GM18517 (cell line): ENCODE data around the gene ZSWIM7.
A peak's percentile ranks its signal among the peaks of the same experiment; 100 is the strongest.

Source experiments
- ATAC-seq: cut with Tn5 transposase; IDR thresholded peaks from one replicate; pipeline ENCODE4 v1.9.1; 2021; ENCODE audit warnings: mild to moderate bottlenecking, moderate library complexity; ENCODE audit not compliant: unreplicated experiment

The ZSWIM7 gene, protein sequence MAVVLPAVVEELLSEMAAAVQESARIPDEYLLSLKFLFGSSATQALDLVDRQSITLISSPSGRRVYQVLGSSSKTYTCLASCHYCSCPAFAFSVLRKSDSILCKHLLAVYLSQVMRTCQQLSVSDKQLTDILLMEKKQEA

DNA sequence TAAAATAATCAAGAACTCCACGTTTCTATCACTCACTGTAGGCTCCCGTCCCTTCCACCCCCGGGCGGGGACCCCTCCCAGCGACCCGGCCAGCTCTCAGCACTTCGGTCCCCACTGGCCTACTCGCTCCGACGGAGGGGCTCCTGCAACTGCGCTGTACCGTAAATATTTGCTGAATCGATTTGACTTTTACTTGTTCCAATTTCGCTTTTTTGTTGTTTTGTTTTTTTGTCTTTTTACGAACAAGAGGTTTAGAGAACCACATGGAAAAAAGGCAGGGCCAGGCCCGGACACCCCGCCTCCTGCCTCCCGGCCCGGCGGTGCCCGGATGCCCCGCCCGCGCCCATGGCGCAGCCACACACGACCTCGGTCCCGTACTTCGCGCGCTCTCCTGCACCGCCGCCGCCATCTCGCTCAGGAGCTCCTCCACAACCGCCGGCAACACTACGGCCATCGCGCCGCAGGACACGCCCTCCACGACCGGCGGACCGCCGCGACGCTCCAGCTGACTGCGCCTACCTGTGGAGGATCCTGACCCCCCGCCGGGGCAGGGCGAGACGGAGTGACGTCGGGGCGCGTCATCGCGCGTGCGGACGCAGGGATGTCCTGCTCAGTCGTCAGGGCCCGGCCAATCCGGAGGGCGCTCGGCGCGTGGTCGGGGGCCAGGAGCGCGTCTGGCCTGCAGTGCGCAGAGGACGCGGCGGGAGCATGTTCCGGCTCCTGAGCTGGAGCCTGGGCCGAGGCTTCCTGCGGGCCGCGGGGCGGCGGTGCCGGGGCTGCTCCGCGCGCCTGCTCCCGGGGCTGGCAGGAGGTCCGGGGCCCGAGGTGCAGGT lies at the start of gene ZSWIM7, which contains the start of gene TTC19:
TSS of gene ZSWIM7 (minus strand) at position 564 of the 833 bp plus-strand sequence. CDS start at position 454, 110 bp downstream.
TSS of gene TTC19 (plus strand) at position 684 of the 833 bp plus-strand sequence. CDS start at position 709, 25 bp downstream.
- ATAC-seq = peak; percentile 91

DNA sequence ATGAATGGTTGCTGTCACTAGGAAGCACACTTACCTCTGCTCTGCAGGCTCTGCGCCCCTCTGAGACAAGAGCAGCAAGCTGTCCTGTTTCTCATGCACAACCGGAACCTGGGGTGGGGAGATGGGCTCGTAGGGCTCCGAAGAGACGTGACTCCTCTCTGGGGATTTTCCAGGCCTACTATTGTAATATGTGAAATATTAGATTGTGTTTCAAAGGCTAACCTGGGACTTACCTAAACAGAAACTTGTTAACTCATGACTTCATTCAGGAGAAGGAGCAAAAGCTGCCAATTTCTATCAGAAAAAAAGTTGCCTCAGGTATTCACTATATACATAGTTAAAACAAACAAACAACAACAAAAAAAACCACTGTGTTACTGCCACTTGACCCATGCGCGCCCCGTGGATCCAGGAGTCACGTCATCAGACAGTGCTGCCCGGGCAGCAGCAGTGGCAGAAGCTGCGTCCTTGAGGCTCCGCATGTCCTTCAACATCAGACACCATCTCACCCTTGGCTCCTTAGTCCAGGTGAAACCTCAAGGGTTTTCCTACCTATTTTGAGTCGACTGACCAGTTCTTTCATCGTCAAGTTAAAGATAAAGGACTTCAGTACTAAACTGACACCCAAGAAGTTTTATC lies 49.4 kb upstream of the ZSWIM7 start:
- ATAC-seq = no peak

DNA sequence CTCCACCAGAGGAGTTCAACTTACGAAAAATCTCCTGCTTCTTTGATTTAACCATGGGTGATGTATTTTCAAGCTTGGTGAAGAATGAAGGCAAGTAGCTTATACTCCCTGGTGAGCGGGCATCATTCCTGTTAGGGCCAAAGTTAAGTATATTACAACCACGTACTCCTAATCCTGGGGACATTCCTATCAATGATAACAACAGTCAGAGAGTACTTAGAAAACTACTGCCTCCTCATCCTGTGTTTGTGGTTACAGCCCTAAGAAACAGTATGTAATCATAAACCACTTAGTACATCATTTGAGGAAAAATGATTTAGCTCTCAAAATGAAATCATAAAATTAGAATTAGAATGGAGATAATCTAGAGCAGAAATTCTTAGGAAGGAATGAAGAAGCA lies 47.5 kb upstream of the ZSWIM7 start:
- no peak for ATAC-seq

DNA sequence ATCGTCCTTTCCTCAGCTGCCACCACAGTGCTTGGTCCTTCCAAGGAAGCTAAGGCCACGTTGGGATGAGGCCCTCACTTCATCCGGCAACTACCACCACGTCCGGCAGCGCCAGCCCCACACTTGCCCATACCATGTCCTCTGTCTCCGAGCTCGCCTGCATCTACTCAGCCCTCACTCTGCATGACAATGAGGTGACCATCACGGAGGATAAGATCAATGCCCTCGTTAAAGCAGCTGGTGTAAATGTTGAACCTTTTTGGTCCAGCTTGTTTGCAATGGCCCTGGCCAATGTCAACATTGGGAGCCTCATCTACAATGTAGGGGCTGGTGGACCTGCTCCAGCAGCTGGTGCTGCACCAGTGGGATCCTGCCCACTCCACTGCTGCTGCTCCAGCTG lies 45.0 kb upstream of the ZSWIM7 start:
- no peak for ATAC-seq

DNA sequence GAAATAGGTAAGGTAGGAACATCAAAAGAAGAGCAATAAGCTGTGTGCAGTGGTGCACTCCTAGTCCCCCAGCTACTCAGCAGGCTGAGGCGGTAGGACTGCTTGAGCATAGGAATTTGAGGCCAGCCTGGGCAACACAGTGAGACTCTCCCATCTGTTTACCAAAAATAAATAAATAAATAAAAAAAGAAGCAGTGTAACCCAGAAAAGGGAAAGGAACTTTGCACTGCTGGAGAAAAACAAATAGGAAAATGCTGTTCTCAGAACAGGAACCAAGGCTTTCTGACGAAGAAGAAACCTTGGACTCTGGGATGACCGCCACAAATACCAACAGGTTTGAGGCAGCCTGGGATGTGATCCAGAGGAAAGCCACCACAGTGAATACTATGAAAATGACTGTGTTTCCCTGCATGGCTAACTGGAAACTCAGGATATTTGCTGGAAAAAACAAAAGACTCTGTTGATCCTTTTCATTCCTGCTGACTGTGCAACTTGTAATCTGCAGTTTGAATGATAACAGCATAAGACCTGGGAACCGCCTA lies 41.3 kb upstream of the ZSWIM7 start:
- ATAC-seq = no peak

DNA sequence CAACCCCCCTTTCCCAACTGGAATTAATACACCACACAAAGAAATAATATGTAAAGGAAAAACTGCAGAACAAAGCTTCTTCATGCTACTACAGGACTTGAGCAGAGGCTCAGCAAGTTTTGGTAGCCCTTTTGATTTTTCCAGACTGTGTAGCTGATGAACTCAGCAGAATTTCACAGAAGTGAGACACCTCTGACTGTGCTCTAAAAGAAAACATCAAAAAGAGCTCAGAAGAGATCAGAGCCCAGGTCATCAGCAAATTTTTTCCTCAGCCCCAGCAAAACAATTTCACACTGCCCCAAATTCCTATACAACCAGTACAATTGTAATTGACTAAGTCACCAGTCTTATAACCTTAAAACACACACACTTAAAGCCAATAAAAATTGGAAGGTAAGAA lies 38.1 kb upstream of the ZSWIM7 start:
- ATAC-seq = no peak

DNA sequence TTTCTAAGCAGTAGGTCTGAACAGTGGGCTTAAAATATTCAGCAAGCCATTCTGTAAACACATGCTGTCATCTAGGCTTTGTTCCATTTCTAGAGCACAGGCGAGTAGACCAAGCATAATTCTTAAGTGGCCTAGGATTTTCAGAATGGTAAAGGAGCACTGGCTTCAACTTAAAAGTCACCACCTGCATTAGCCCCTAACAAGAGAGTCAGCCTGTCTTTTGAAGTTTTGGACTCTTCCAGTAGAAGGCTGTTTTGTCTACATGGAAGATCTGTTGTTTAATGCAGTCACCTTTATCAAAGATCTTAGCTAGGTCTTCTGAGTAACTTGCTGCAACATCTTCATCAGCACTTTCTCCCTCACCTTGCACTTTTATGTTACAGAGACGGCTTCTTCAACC lies 36.8 kb upstream of the ZSWIM7 start:
- no peak for ATAC-seq

DNA sequence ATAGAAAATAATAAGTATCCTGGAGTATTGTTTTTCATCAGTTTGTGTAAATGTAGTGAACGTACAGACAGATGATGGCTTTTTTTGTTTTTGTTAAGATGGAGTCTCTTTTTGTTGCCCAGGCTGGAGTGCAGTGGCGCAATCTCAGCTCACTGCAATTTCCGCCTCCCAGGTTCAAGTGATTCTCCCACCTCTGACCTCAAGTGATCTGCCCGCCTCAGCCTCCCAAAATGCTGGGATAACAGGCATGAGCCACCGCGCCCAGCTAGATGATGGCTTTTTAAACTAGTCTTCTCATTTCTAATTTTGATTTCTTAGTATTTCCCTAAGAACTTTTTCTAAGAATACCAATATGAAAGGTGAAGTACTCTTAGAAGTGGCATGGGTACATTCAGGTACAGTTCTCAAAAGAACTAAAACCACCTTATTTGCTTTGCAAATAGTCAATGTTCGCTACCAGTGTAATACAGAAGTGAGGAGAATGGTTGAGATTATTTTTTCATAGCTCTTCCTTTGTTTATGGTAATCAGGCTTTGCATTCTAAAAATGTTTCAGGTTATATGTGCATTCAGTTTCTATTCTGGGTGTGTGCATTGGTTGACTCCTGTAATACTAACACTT lies 34.3 kb upstream of the ZSWIM7 start:
- ATAC-seq = no peak

DNA sequence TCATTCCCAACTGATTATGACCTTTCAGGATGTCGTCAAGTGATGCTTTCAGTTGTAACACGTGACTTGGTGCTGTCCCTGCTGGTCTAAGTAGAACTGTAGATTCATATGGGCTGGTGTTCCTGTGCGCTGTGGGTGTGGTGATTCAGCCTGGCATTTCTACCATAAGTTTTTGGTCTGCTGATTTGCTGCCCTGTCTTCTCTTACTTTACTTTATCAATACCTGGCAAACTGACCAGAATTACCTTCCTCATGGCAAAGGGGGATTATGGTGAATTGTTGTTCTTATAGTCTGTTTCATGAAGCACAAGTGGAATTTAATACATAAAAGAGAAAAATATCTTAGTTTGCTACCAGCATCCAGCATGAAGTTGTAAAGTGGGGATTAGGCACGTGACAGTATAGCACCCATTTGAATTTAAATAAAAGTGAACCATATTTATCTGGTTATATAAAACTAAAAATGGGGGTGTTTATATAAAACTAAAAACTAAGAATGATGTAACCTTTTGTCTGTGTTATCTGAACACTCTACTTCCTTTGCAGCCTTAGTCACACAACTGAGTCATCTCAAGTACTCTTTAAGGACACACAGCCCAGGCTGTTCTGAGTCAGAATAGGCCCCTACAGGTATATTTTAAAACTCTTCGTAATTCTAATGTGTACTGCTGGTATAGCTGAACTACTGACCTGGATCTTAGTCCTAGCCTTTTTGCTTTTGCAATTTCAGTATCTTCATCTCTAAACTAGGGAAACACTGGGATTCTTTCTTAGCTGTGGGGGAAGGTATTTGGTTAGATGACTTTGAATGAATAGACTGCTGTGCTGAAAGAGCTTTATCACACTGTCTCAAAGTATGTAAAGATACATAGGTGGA lies 28.4 kb upstream of the ZSWIM7 start:
- ATAC-seq = peak; percentile 83

DNA sequence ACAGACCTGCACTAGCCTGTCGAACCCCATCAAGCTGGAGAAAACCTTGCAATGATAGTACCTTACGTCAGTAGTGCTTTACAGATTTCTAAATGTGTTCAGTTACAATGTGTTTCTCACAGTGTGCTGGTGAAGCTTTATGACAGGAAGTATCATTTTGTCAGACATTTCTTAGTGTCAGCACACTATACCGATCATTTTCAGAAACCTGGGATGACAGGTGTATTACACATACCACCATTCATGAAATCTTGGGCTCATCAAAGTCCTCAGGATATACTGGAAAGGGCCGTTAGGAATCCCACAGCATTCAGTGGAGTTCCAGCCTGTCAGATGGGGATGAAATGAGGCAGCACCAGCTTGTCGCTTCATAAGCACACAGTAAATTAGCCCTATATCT lies 27.4 kb upstream of the ZSWIM7 start:
- ATAC-seq = no peak

DNA sequence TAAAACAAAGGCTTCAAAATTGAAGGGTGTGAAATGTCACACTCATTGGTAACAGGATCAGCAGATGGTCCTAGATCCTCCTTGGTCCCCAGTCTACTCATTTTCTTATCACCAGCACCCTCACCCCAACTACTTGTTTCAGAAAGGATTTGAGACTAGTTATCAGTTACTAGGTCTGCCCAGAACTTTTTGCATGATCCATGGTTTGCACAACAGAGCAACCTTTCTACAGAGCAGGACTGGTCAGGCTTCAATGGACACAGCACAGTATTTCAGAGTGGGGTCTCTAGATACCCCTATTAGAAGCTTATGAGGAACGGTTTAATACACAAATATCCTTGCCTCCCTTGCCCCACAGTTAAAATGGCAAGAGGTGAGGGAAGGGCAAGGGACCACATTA lies 25.7 kb upstream of the ZSWIM7 start:
- ATAC-seq = no peak

DNA sequence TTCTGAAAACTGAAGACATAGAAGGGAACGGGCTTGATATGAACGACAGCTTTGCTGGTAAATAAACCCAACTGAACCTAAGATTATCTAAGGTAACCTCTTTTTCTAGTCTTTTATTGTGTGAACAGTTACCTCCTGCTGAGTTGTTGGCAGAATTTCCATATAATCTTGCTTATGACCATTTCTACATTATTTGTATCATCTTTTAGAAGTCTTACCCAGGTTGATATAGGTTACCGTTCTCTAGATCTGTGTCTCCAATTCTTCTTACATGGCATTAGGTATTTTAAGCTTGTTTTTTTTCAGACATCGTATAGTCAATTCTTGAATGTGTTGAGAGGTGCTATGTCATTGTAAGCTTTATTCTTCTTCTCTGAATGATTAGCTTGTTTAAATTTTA lies 24.4 kb upstream of the ZSWIM7 start:
- ATAC-seq = no peak

DNA sequence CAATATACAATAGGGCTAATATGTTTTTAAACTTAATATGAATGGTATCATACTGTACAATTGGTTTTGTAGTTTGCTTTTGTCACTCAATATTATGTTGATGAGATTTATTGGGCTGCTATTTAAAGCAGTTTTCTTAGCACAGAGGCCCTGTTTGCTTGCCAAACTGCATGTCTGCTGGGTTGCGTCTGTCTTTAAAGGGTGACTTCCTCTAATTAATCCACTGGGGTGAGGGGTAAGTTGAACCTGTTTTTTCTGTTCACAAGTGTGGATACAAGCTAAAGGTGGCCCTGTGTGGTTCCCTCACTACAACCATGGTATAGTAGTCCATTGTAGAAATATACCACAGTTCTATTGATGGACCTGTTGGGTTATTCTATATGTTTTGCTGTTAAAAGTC lies 19.8 kb upstream of the ZSWIM7 start:
- ATAC-seq = no peak

DNA sequence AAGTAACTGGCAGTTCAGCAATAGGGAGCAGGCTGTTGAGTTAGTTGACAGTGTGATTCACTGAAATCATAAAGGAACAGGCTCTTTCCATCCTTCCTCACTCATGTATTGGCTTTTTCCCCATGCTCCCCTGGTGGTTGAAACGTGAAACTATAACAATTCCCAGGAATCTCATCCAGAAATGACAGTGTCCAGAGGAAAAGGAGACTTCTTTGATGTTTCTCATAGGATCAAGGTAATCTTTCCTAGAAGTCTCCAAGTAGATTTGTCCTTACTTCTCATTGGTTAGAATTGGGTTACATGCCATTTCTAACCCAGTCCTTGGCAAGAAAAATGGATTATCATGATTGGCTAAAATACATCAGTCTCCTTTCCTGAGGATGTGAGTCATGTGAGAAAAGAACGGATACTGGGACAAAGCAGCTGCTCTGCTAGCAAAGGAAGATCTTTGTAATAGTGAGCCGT lies 14.5 kb upstream of the ZSWIM7 start:
- ATAC-seq = no peak

DNA sequence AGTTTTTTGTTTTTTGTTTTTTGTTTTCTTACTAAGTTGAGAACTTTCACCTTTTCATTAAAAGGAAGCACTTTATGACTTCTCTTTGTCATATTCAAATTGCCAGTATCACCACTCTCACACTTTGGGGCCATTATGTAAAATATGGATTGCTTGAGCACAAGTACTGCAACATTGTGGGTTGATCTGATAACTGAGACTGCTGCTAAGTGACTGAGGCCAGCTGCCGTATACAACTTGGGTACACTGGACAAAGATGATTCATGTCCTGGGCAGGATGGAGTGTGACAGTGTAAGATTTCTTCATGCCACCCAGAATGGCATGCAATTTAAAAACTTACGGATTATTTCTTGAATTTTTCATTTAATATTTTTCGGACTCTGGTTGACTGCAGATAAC lies 7.9 kb upstream of the ZSWIM7 start:
- ATAC-seq = no peak

DNA sequence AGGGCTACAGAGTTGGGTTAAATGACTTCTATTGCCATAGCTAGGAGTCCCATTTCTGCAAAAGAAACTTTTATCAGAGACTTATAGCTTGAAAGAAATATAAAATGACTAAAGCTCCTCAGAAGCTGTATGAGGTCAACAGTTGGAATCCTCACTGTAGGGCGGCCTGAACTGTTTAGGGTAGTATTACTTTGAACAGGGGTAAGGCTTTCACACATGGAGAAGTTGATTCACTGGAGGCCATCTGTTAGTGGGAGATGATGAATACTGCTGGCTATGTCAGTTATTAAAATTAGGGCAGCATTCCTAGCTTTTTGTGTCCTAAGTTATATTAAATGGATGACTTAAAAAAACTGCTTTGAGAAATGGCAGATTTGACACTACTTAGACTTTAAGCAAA lies 6.1 kb upstream of the ZSWIM7 start:
- ATAC-seq = no peak

DNA sequence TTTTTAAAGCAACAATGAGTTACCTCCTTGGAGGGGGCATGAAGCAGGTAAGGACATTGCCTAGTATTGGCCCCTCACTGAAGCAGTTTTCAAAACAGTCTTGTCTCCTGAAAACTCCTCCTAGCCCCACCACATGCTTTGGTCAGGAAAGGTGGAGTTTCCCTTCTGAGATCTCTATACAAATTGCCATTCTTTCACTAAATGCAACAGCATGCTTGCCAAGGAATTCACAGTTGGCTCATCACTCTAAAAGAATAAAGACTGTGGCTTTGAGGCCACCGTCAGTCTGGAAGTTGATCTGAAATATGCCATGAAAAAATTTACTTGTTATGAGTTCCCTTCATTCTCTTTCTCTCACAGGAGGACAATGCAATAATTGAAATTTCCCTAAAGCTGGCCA lies 4.3 kb upstream of the ZSWIM7 start:
- no peak for ATAC-seq

DNA sequence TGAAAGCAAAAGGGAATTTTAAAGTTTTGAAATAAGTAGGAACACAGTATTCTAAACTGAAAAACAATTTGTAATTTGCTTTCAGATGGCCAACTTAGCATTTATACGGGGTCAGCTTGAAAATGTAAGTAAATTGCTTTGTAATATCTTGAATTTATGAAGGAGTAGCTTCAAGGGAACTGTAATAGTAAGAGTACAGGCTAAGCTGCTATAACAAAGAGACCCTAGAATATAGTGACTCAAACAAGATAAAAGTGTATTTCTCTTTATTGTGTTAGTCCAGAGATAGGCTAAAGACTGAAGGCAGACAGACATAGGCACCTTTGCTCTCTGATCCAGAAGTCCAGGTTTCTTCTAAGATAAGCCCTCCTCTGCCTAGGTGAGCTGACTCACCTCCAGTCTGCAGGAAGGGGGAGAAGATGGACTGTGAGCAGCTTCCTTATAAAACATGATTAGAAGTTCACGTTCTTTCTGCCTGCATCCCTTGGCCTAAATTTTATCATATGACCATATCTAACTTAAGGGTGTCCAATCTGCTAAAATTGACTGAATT lies 3.3 kb upstream of the ZSWIM7 start:
- no peak for ATAC-seq

DNA sequence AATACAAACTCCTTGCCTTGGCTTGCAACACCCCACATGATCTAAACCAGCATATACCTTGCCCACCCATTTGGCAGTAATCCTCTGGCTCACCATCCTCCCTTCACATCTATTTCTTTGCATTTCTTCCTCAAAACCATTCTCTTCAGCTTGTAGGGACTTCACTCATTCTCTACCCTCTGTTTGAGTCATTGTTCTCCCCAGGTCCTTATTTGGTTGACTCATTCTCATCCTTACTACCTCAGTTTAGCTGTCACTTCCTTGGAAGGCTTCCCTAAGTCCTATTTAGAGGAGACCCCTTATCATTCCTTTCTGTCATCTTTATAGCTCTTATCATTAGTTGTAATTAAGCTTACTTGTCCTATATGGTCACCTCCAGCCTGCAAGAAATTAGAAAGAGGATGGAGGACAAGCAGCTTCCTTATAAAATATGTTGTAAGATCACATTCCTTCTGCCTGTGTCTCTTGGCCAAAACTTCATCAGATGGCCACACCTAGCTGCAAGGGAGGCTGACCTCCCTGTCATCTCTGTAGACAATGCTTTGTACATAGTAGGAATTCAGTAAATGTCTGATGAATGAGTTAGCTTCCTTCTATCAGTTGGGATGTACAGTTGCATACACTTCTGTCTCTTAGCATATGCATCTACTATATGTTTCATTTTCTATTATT lies 1.9 kb upstream of the ZSWIM7 start:
- no peak for ATAC-seq
